Left forelimb (tissue), 1 donor: Measurements from ENCODE around the gene CYP3A7.
"Not testable (repeated sequence)": the region's sequence is repeated elsewhere in the genome, so short reads cannot be mapped to it uniquely, and the experiment has no call there.

Source experiments
- DNase-seq: peaks from one replicate; pipeline ENCODE4 v3.0.0-alpha.2; 2018; ENCODE audit warnings: low spot score

CYP3A7 gene

DNA sequence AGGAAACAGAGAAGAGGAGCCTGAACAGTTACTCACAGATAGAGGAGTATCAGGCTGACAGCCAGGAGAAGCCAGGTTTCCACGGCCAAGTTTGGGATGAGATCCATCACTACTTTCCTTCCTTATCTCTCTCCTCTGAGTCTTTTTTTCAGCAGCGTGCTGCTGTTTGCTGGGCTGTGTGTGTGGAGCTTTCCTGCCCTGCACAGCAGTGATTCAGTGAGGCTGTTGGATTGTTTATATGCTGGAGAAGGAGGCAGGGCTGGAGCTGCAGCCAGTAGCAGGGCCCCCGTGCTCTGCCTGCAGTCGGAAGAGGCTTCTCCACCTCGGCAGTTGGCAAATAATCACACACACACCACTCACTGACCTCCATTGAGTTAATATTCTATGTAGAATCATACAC, at the start of gene CYP3A7:
CYP3A7 (minus strand) TSS at position 210 of the 400 bp plus-strand sequence; CDS start at position 107, 103 bp downstream.
- no peak for DNase-seq

DNA sequence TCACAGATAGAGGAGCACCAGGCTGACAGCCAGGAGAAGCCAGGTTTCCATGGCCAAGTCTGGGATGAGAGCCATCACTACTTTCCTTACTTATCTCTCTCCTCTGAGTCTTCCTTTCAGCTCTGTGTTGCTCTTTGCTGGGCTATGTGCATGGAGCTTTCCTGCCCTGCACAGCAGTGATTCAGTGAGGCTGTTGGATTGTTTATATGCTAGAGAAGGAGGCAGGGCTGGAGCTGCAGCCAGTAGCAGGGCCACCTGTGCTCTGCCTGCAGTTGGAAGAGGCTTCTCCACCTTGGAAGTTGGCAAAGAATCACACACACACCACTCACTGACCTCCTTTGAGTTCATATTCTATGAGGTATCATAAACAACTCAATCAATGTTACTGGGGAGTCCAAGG, 49.0 kb upstream of the CYP3A7 start, which contains the start of gene CYP3A4:
CYP3A4 (minus strand) TSS at position 178 of the 400 bp plus-strand sequence; CDS start at position 75, 103 bp downstream.
- DNase-seq: no peak

DNA sequence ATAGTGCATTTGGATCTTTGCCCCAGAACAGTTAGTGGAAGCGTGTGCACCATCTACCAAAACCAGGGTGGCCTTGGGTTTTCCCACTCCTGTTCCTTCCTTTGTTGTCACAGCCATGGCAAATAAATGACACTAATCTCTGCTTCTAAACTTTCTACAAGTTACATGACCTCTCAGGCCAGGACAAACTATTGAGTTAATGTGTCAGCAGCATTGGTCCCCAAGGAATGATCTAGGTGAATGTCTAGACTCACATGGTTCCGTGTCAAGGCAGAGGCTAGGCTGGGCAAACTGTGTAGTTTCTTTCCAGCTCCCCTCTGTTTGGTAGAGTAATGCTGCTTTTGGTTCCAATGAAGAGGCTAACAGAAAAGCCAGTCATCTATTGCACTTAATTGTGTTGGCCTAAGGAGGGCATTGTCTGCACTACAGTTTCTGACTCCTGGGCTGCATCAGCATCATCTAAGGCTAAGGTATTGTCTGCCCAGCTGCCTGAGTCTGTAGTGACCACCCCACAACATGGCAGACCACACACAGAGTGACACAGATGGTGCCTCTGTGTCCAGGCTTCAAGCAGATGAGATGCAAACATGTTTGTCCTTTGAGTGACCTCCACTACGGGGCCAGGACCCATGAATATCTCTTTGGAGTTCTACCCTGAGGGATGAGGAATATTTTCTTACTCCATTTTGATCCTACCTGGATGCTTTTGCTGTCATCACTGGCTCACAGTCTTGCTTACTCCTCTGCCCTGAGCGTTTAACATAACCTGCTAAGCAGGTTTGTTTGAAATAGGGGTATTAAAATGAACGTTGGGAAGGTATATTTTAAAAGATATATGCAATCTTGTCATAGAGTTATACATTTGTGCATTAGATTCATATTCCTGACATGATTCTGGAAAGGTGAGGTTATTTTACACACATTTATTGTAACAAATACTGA, 47.3 kb upstream of the CYP3A7 start:
- no peak for DNase-seq

DNA sequence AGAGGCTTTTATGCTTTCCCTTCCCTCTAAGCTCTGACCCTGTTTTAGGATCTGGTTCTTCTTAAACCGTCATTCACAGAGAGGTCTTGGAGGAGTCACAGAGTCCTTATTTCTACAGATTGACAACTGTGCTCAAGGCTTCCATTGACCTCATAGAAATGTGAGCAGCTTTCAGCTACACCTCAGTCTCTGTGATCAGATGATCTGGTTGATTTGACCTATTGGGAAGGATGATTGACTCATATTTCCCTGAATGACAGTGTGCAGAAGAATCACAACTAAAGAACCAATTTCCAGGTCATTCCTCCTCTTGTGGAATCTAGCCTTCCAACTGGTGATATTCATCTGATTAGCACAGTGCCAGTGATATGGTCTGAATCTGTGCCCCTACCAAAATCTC, 45.6 kb upstream of the CYP3A7 start:
- DNase-seq: no peak

DNA sequence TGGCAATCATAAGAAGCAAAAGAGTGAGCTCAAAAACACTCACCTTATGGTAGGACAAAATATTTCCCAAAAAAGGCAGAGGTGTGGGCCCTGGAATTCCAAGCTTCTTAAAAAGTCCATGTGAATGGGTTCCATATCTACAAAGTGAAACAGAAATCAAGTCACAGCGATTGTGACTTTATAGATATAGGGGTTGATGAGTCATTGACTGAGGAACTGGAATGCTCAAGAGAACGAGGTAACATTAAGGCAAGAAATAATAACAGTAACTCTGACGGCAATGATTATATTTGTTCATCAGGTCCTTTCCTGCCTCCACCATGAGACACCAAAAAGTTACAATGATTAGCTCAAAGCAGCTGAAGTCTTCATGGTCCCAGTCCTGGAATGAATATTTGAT, 45.0 kb upstream of the CYP3A7 start:
- DNase-seq: no peak

DNA sequence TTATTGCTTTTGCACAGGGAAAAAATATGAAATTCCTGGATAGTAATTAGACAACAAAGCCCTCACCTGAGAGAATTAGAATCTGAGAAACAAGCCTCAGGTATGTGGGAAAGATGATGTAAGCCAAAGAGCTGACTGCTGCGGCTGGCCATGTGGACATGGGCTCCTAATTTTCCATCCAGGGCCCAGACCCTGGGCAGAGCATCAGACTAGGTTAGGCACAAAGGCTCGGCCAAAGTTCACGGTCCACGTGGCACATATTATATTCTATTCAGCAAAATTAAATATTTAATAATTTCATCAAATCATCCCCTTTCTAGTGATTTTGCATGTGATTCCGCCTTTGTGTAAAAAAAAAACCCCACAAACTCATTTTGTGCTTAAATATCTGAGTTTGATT, 43.9 kb upstream of the CYP3A7 start:
- no peak for DNase-seq

DNA sequence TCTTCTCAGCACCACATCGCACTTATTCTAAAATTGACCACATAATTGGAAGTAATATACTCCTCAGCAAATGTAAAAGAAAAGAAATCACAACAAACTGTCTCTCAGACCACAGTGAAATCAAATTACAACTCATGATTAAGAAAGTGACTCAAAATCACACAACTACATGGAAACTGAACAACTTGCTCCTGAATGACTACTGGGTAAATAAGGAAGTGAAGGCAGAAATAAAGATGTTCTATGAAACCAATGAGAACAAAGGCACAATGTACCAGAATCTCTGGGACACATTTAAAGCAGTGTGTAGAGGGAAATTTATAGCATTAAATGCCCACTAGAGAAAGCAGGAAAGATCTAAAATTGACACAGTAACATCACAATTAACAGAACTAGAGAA, 38.4 kb upstream of the CYP3A7 start:
- not testable (repeated sequence) for DNase-seq

DNA sequence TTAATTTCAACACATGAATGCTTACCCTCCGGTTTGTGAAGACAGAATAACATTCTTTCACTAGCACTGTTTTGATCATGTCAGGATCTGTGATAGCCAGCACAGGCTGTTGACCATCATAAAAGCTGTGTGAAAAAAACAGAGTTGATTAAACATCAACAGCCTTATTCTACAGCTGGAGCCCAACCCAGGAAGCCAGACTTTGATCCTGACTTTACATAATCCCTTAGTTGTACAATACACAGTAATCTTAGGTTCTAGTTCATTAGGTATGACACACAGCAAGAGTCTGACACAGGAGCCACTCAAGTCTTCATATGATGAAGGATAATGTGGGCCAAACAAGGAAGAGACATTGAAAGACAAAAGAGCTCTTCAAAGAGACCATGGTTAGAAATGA, 37.6 kb upstream of the CYP3A7 start:
- no peak for DNase-seq

DNA sequence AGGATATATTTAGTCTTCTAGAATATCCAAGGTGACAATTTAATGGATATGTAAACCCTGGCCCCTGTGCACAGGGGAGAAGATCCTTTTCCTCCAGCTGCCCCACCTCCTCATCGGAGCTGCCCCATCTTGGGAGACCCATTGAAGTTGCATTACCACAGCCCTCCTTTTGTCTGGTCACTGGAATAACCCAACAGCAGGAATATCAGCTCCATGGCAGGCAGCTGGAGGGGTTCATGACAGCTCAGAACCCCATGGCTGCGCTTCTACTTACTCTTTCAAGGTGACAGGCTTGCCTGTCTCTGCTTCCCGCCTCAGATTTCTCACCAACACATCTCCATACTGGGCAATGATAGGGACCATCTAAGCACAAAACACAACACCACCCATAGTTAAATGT, 34.5 kb upstream of the CYP3A7 start:
- not testable (repeated sequence) for DNase-seq

DNA sequence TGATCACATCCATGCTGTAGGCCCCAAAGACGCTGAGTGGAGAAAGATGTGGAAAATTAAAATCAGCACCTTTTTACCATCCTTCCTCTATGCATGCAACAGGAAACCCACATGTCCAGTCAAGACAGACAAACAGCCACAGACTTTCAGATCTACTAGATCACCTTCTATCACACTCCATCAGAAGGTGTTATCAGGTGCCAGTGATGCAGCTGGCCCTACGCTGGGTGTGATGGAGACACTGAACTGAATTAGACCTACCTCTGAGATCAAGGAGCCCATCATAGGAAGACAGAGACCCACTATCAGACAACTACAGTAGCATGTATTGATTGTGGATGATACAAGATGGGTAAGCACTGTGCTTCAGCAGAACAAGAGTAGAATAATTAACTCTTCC, 33.5 kb upstream of the CYP3A7 start:
- no peak for DNase-seq

DNA sequence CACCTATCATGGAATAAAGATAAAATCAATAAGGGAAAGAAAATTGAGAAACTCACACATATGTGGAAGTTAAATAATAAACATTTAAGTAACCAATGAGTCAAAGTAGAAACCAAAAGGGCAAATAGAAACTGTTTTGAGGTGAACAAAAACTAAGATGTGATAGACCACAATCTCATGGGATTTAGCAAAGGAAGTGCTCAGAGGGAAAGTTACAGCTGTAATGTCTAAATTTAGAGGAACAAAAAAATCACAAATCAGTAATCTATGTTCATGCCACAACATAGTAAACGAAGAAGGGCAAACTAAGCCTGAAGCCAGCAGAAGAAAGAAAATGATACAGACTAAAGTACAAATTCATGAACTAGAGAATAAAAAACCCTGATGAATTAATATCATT, 32.7 kb upstream of the CYP3A7 start:
- DNase-seq: no peak

DNA sequence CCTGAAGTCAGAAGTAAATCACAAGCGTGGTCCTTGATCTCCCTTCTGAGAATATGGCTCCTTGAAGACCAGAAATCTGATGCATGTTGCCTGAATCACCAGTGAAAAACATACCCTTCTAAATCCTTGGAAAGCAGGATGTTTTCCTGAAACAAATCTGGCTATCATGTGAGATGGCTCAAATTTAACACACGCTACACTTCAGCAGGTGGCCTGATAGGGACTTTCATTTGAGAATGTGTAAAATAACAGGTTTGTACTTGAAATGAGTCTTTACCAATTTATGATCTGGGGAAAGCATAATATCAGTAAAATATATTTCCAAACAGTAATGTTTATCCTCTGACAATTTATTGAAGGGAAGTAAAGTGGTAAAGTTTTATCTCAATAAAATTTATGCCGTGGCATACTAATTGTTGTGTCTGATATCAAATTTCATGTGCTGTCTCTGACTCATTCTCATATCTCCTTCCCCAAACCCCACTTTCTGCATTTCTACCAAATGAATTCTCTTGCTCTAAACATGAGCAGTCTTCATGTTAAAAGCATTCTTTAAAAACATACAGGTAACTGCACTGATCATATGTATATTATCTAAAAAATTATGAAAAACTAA, 31.6 kb upstream of the CYP3A7 start:
- no peak for DNase-seq

DNA sequence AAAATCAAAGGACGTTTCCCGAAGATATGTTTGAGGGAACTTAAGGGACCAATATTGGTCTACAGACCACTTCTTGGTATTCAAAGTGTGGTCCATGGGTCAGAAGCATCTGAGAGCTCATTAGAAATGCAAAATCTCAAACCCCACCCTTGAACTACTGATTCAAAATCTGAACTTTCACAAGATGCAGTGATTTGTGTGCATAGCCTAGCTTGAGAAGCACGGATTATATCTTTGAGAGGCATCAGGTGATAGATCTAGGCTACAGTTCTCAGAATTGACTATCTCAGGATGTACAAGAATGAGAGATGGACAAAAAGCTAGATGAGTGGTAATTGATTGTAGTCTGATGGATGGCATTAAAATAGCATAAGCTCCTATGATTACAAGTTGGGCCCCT, 29.5 kb upstream of the CYP3A7 start:
- DNase-seq: no peak

DNA sequence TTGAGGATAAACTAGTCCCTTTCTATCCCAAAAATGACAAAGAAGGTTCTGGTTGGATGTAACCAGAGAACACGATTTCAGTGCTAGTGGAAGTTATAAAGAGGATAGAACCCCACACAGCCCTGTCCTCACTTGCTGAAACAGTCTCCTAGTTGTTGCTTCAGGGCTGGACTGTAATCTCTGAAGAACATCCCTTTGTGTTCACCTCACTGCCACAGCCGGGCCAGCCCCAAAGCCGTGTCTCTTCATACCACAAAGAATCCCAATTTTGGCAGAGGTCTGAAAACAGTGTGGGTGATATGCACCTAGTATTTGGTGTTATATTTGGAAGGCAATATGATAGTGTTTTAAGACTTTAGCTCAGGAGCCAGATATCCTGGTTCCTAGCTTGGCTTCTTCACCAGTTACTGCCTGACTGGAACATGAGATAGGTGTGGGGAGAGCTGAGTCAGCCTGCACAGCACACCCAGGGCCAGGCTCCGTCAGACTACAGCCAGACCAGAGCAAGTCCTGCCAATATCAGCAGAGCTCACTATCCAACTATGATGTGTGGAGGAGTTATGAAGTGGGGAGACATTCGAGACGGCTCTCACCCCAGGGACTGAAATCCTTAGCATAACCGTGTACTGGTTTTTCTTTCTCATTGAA, 27.8 kb upstream of the CYP3A7 start:
- DNase-seq: no peak

DNA sequence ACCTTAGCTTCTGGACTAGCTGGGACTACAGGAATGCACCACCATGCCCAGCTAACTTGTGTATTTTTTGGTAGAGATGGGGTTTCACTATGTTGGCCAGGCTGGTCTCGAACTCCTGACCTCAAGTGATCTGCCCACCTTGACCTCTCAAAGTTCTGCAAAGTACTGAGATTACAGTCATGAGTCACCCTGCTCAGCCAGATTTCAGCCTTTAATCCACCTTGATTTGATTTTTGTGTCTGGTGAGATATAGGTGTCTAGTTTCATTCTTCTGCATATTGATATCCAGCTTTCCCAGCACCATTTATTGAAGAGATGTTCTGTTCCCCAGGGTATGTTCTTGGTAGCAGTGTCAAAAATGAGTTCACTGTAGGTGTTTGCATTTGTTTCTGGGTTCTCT, 20.1 kb upstream of the CYP3A7 start:
- DNase-seq: no peak

DNA sequence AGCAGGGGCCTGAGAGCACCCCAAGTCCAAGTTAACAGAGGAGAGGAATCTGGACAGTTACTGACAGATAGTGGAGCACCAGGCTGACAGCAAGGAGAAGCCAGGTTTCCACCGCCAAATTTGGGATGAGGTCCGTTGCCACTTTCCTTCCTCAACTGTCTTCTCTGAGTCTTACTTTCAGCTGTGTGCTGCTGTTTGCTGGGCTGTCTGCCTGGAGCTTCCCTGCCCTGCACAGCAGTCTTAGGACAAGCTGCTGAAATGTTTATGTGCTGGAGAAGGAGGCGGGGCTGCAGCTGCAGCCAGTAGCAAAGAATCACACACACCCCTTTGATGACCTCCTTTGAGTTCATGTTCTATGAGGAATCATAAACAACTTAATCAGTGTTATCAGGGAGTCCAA, 17.4 kb upstream of the CYP3A7 start:
- DNase-seq: no peak

DNA sequence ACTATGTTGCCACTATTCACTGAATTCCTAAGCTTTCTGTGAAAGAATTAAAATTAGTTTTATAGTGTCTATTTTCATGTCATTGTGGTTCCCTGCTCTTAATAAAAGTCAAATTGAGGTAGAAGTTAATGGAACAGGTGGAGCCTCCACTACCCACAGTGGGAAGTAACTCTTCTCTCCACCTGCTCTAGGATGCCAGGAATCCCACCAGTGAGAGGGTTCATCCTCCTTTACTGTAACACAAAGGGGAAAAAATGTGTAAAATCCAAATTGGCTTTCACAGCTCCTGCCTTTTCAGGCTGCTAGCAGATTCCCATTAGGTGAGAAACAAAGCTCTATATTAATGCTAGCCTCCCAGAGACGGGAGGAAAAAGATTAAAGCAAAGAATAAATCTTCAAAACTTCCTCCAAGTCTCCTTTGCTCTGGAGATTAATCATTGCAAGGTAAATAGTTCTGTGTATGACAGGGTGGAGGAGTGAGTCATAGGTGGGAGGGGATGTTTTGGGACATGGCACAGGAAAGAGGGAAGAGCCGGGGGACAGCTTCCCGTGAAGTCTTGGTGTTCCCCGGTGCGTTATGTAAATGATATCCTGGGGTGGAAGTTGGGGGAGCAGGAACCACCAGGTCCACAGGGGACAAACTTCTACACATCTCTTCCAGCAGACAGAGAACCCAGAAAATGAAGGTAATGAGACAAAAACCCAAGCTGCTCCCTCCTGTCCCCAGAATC, 16.5 kb upstream of the CYP3A7 start:
- DNase-seq: not testable (repeated sequence)

DNA sequence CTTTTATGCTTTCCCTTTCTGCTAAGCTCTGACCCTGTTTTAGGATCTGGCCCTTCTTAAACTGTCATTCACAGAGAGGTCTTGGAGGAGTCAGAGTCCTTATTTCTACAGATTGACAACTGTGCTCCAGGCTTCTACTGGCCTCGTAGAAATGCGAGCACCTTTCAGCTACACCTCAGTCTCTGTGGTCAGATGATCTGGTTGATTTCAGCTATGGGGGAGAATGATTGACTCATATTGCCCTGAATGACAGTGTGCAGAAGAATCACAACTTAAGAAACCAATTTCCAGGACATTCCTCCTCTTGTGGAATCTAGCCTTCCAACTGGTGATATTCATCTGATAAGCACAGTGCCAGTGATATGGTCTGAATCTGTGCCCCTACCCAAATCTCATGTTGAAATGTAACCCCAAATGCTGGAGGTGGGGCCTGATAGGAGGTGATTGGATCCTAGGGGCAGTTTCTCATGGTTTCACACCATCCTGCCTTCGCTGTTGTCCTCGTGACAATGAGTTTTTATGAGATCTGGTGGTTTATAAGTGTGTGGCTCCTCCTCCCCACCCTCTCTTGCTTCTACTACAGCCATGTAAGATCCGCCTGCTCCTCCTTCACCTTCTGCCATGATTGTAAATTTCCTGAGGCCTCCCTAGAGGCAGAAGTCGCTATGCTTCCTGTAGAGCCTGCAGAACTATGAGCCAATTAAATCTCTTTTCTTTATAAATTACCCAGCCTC, 14.0 kb upstream of the CYP3A7 start:
- DNase-seq: no peak

DNA sequence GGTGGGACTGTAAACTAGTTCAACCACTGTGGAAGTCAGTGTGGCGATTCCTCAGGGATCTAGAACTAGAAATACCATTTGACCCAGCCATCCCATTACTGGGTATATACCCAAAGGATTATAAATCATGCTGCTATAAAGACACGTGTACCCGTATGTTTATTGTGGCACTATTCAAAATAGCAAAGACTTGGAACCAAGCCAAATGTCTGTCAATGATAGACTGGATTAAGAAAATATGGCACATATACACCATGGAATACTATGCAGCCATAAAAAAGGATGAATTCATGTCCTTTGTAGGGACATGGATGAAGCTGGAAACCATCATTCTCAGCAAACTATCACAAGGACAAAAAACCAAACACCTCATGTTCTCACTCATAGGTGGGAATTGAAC, 11.9 kb upstream of the CYP3A7 start:
- not testable (repeated sequence) for DNase-seq

DNA sequence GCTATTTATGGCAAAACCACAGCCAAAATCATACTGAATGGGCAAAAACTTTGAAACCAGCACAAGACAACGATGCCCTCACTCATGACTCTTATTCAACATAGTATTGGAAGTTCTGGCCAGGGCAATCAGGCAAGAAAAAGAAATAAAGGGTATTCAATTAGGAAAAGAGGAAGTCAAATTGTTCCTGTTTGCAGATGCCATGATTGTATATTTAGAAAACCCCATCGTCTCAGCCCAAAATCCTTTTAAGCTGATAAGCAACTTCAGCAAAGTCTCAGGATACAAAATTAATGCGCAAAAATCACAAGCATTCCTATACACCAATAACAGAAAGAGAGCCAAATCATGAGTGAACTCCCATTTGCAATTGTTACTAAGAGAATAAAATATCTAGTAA, 10.4 kb upstream of the CYP3A7 start:
- DNase-seq: not testable (repeated sequence)

DNA sequence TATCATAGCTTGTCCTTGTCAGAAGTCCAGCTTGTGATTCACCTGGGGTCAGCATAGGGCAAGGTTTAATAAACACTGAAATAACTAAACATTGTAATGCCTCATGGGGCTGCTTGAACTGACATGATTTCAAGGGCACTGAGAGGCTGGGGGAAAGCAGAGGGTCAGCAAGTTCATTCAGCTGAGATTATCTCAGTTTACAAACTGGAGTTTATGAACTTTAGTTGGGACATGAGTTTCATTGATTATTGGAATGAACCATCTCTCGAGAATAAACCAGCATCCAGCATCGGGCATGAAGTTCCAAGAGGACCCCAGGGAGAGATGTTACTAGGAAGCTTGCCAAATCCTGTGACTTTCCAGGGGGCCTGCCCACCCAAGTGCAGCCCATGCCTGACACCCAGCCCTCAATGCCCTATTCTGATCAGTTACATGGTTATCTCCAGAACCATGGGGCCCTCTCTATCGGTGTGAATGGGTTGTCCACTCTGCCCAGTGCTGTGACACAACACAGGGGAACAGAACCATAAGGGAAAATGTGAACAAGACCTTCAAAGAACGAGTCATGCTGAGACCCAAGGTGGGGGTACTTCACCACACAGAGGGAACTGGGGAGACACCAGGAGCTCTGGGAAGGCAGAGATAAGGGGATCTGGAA, 7.9 kb upstream of the CYP3A7 start:
- DNase-seq: no peak
